HEK293T (cell line): ENCODE data around the gene USP32.

Experiments
- BHLHE40 ChIP-seq: fragments of 450-650 bp; IDR thresholded peaks from 2 replicates; pipeline ENCODE4 v1.6.1; 2016; ENCODE audit warnings: mild to moderate bottlenecking, moderate library complexity, borderline replicate concordance
- ELF4 ChIP-seq: fragments of 450-650 bp; IDR thresholded peaks from 2 replicates; pipeline ENCODE4 v1.6.1; 2017; ENCODE audit warnings: antibody characterized with exemption
- FOXA1 ChIP-seq: fragments of 450-650 bp; IDR thresholded peaks from 2 replicates; pipeline ENCODE4 v1.6.1; 2016; ENCODE audit warnings: mild to moderate bottlenecking
- FOXM1 ChIP-seq: fragments of 450-650 bp; IDR thresholded peaks from 2 replicates; pipeline ENCODE4 v1.6.1; 2017; ENCODE audit warnings: mild to moderate bottlenecking, borderline replicate concordance
- SP1 ChIP-seq: fragments of 450-650 bp; IDR thresholded peaks from 2 replicates; pipeline ENCODE4 v1.6.1; 2017
- SUZ12 ChIP-seq: fragments of 450-650 bp; IDR thresholded peaks from 2 replicates; pipeline ENCODE4 v1.6.1; 2016; ENCODE audit warnings: mild to moderate bottlenecking
- TARDBP ChIP-seq: fragments of 450-650 bp; IDR thresholded peaks from 2 replicates; pipeline ENCODE4 v1.6.1; 2016
- ZNF384 ChIP-seq: fragments of 450-650 bp; IDR thresholded peaks from 2 replicates; pipeline ENCODE4 v1.6.1; 2016

- TF ChIP-seq ZNF384 (no peak), SUZ12 (no peak), FOXM1 (no peak), ELF4 (no peak), FOXA1 (no peak), TARDBP (no peak), BHLHE40 (no peak), SP1 (no peak)
These were observed 108.1 kb downstream of the USP32 start for GRCh38 chr17:60283816-60284215.
